ENCODE data around the gene PARVA.

DNA sequence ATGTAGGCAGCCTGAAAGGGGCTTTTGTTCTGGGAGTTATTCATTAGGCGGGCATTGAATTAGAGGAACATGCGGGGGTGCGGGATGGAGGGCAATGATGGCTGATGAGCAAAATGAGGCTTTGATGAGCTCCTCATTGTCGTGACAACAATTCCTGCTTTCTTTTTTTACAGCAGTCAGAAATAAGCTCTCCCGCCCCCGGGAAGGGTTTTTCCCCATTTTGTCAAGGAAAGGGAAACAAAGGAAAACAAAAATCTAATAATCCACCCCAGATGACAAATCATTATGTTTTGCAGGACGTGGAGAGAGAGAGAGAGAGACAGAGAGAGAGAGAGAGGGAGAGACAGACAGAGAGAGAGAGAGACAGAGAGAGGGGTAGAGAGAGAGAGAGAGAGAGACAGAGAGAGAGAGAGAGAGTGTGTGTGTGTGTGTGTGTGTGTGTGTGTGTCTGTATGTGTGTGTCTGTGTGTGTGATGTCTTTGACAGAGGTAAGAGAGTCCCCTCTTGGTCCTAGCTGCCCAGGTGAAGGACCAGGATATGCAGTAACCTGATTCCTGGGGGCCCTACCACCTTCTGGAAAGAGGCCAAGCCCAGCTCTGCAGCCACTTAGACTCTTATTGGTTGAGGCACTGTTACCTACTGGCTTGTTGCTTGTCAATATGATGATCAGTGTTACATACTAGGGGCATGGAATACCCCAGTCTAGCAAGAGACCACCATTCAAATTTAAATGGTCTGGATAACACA, 46.7 kb upstream of the PARVA start:
- TF ChIP-seq JUN (CRISPR knock-in tag; IDR thresholded peaks at IDR 0.05) (no peak), TP53 (CRISPR knock-in tag; IDR thresholded peaks at IDR 0.05) (no peak), CREB1 (CRISPR knock-in tag; IDR thresholded peaks at IDR 0.05) (no peak), NR1H2 (CRISPR knock-in tag; IDR thresholded peaks at IDR 0.05) (no peak)
- TF ChIP-seq, protein P1, sequence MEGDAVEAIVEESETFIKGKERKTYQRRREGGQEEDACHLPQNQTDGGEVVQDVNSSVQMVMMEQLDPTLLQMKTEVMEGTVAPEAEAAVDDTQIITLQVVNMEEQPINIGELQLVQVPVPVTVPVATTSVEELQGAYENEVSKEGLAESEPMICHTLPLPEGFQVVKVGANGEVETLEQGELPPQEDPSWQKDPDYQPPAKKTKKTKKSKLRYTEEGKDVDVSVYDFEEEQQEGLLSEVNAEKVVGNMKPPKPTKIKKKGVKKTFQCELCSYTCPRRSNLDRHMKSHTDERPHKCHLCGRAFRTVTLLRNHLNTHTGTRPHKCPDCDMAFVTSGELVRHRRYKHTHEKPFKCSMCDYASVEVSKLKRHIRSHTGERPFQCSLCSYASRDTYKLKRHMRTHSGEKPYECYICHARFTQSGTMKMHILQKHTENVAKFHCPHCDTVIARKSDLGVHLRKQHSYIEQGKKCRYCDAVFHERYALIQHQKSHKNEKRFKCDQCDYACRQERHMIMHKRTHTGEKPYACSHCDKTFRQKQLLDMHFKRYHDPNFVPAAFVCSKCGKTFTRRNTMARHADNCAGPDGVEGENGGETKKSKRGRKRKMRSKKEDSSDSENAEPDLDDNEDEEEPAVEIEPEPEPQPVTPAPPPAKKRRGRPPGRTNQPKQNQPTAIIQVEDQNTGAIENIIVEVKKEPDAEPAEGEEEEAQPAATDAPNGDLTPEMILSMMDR (IDR thresholded peaks at IDR 0.05), result no peak
- TF ChIP-seq, protein P2, sequence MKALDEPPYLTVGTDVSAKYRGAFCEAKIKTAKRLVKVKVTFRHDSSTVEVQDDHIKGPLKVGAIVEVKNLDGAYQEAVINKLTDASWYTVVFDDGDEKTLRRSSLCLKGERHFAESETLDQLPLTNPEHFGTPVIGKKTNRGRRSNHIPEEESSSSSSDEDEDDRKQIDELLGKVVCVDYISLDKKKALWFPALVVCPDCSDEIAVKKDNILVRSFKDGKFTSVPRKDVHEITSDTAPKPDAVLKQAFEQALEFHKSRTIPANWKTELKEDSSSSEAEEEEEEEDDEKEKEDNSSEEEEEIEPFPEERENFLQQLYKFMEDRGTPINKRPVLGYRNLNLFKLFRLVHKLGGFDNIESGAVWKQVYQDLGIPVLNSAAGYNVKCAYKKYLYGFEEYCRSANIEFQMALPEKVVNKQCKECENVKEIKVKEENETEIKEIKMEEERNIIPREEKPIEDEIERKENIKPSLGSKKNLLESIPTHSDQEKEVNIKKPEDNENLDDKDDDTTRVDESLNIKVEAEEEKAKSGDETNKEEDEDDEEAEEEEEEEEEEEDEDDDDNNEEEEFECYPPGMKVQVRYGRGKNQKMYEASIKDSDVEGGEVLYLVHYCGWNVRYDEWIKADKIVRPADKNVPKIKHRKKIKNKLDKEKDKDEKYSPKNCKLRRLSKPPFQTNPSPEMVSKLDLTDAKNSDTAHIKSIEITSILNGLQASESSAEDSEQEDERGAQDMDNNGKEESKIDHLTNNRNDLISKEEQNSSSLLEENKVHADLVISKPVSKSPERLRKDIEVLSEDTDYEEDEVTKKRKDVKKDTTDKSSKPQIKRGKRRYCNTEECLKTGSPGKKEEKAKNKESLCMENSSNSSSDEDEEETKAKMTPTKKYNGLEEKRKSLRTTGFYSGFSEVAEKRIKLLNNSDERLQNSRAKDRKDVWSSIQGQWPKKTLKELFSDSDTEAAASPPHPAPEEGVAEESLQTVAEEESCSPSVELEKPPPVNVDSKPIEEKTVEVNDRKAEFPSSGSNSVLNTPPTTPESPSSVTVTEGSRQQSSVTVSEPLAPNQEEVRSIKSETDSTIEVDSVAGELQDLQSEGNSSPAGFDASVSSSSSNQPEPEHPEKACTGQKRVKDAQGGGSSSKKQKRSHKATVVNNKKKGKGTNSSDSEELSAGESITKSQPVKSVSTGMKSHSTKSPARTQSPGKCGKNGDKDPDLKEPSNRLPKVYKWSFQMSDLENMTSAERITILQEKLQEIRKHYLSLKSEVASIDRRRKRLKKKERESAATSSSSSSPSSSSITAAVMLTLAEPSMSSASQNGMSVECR (CRISPR knock-in tag; IDR thresholded peaks at IDR 0.05; ENCODE audit: borderline replicate concordance), result no peak
- TF ChIP-seq, protein P3, sequence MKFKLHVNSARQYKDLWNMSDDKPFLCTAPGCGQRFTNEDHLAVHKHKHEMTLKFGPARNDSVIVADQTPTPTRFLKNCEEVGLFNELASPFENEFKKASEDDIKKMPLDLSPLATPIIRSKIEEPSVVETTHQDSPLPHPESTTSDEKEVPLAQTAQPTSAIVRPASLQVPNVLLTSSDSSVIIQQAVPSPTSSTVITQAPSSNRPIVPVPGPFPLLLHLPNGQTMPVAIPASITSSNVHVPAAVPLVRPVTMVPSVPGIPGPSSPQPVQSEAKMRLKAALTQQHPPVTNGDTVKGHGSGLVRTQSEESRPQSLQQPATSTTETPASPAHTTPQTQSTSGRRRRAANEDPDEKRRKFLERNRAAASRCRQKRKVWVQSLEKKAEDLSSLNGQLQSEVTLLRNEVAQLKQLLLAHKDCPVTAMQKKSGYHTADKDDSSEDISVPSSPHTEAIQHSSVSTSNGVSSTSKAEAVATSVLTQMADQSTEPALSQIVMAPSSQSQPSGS (CRISPR knock-in tag; IDR thresholded peaks at IDR 0.05; ENCODE audit: borderline replicate concordance, low read depth), result no peak
- TF ChIP-seq, protein P4, sequence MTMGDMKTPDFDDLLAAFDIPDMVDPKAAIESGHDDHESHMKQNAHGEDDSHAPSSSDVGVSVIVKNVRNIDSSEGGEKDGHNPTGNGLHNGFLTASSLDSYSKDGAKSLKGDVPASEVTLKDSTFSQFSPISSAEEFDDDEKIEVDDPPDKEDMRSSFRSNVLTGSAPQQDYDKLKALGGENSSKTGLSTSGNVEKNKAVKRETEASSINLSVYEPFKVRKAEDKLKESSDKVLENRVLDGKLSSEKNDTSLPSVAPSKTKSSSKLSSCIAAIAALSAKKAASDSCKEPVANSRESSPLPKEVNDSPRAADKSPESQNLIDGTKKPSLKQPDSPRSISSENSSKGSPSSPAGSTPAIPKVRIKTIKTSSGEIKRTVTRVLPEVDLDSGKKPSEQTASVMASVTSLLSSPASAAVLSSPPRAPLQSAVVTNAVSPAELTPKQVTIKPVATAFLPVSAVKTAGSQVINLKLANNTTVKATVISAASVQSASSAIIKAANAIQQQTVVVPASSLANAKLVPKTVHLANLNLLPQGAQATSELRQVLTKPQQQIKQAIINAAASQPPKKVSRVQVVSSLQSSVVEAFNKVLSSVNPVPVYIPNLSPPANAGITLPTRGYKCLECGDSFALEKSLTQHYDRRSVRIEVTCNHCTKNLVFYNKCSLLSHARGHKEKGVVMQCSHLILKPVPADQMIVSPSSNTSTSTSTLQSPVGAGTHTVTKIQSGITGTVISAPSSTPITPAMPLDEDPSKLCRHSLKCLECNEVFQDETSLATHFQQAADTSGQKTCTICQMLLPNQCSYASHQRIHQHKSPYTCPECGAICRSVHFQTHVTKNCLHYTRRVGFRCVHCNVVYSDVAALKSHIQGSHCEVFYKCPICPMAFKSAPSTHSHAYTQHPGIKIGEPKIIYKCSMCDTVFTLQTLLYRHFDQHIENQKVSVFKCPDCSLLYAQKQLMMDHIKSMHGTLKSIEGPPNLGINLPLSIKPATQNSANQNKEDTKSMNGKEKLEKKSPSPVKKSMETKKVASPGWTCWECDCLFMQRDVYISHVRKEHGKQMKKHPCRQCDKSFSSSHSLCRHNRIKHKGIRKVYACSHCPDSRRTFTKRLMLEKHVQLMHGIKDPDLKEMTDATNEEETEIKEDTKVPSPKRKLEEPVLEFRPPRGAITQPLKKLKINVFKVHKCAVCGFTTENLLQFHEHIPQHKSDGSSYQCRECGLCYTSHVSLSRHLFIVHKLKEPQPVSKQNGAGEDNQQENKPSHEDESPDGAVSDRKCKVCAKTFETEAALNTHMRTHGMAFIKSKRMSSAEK (CRISPR knock-in tag; IDR thresholded peaks at IDR 0.05; ENCODE audit: borderline replicate concordance), result no peak

Data from WTC11 (cell line).